Measurements from ENCODE around the gene LITAF. TPM values are rescaled to one million over a fixed set of nuclear protein-coding genes. Genes with fewer than 3 reads are reported as not detected.
"Not testable (repeated sequence)": the region's sequence is repeated elsewhere in the genome, so short reads cannot be mapped to it uniquely, and the experiment has no call there.

LITAF gene
- total RNA-seq, 1 experiment from 2014 or later: 73.0 TPM

GRCh38 chr16:11558308-11558823 lies 28.4 kb downstream of the LITAF start:
- H3K4me3 Mint-ChIP-seq; ATAC-seq; POLR2A ChIA-PET; H3K27me3 Mint-ChIP-seq (ENCODE audit: low read depth); DNase-seq (ENCODE audit: low spot score): not testable (repeated sequence)
- Mint-ChIP-seq H3K9me3 (peaks cover 15% of the 10 kb centered on the region), H3K27ac (peak overlapping the region; percentile 42; the same call in 1 of the 2 replicates), H3K4me1 (peaks cover 28% of the 10 kb centered on the region), H3K36me3 (peaks cover 24% of the 10 kb centered on the region)
- CTCF ChIA-PET: interaction anchor here (1.4 kb wide), 1 partner anchor 26 kb away, joined by 3 read pairs; no protein-coding TSS in a partner anchor
- peak; percentile 83 for TF ChIP-seq ZNF121 (CRISPR knock-in tag; IDR thresholded peaks at IDR 0.05)

GRCh38 chr16:11557801-11558200 lies 28.9 kb downstream of the LITAF start:
- peaks cover 25% of the 10 kb centered on the region for H3K4me1 Mint-ChIP-seq
- H3K27me3 Mint-ChIP-seq (ENCODE audit: low read depth): no peaks in the 10 kb centered on the region
- no peak overlapping the region for H3K4me3 Mint-ChIP-seq
- peaks cover 15% of the 10 kb centered on the region for H3K9me3 Mint-ChIP-seq
- ChIA-PET CTCF (interaction anchor here (1.4 kb wide), 1 partner anchor 26 kb away, joined by 3 read pairs; no protein-coding TSS in a partner anchor), POLR2A (no interaction called here)
- peak overlapping the region; percentile 61; the same call in 1 of the 2 replicates for H3K27ac Mint-ChIP-seq
- peaks cover 24% of the 10 kb centered on the region for H3K36me3 Mint-ChIP-seq
- TF ChIP-seq ELF4 (CRISPR knock-in tag; IDR thresholded peaks at IDR 0.05; ENCODE audit: low read depth) (no peak), JUN (CRISPR knock-in tag; IDR thresholded peaks at IDR 0.05) (no peak), ZNF396 (CRISPR knock-in tag; IDR thresholded peaks at IDR 0.05; ENCODE audit: borderline replicate concordance) (no peak), EMX1 (CRISPR knock-in tag; IDR thresholded peaks at IDR 0.05) (no peak), RORB (CRISPR knock-in tag; IDR thresholded peaks at IDR 0.05) (no peak), SP1 (CRISPR knock-in tag; conservative IDR thresholded peaks at IDR 0.05) (no peak), MXD4 (CRISPR knock-in tag; IDR thresholded peaks at IDR 0.05; ENCODE audit: borderline replicate concordance) (no peak), FOXJ3 (CRISPR knock-in tag; IDR thresholded peaks at IDR 0.05; ENCODE audit: borderline replicate concordance) (no peak), ATF6 (CRISPR knock-in tag; IDR thresholded peaks at IDR 0.05) (no peak), ETV6 (CRISPR knock-in tag; IDR thresholded peaks at IDR 0.05) (no peak)
- TF ChIP-seq, protein P1, sequence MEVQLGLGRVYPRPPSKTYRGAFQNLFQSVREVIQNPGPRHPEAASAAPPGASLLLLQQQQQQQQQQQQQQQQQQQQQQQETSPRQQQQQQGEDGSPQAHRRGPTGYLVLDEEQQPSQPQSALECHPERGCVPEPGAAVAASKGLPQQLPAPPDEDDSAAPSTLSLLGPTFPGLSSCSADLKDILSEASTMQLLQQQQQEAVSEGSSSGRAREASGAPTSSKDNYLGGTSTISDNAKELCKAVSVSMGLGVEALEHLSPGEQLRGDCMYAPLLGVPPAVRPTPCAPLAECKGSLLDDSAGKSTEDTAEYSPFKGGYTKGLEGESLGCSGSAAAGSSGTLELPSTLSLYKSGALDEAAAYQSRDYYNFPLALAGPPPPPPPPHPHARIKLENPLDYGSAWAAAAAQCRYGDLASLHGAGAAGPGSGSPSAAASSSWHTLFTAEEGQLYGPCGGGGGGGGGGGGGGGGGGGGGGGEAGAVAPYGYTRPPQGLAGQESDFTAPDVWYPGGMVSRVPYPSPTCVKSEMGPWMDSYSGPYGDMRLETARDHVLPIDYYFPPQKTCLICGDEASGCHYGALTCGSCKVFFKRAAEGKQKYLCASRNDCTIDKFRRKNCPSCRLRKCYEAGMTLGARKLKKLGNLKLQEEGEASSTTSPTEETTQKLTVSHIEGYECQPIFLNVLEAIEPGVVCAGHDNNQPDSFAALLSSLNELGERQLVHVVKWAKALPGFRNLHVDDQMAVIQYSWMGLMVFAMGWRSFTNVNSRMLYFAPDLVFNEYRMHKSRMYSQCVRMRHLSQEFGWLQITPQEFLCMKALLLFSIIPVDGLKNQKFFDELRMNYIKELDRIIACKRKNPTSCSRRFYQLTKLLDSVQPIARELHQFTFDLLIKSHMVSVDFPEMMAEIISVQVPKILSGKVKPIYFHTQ (CRISPR knock-in tag; IDR thresholded peaks at IDR 0.05): no peak
- DNase-seq (ENCODE audit: low spot score): no peak
- ATAC-seq: no peak

GRCh38 chr16:11556945-11557720 lies 29.6 kb downstream of the LITAF start:
- ATAC-seq (no peak), DNase-seq (ENCODE audit: low spot score) (no peak)
- ChIA-PET POLR2A (no interaction called here), CTCF (no interaction called here)
- Mint-ChIP-seq H3K9me3 (peaks cover 15% of the 10 kb centered on the region), H3K36me3 (peaks cover 28% of the 10 kb centered on the region), H3K27me3 (ENCODE audit: low read depth) (no peaks in the 10 kb centered on the region), H3K27ac (peak overlapping the region; percentile 37; the same call in 1 of the 2 replicates), H3K4me3 (no peak overlapping the region), H3K4me1 (peaks cover 19% of the 10 kb centered on the region)
- TF ChIP-seq MAX (CRISPR knock-in tag; IDR thresholded peaks at IDR 0.05): no peak
- no peak for TF ChIP-seq SP1 (CRISPR knock-in tag; conservative IDR thresholded peaks at IDR 0.05)
- TF ChIP-seq PRRX2 (CRISPR knock-in tag; IDR thresholded peaks at IDR 0.05): no peak
